ENCODE results near the gene GZMA.

GRCh38 chr5:55063899-55064298, 38.5 kb upstream of the GZMA start:
- TF ChIP-seq CTCF (IDR thresholded peaks at IDR 0.05) = no peak
- no peak for TF ChIP-seq POLR2A (IDR thresholded peaks at IDR 0.05)
